WTC11 (cell line): ENCODE measurements around the gene LHFPL2. TPM values are rescaled to one million over a fixed set of nuclear protein-coding genes. Genes with fewer than 3 reads are reported as not detected.
A peak's percentile ranks its signal among the peaks of the same experiment; 100 is the strongest.

Experiments used
- ATAC-seq: fragments of 200-7000 bp; cut with Tn5 transposase; 2 replicates; pipeline ENCODE4 v1.10.0; 2021; ENCODE audit warnings: mild to moderate bottlenecking, moderate library complexity
- CTCF ChIA-PET: fragments of 300-600 bp; sonication (Branson Sonifier 250); formaldehyde crosslinking; loops from one replicate; lab custom pipeline; 2021; ENCODE audit warnings: antibody characterized with exemption; lab: Charles Lee
- POLR2A ChIA-PET: fragments of 350-600 bp; sonication (Branson Sonifier 250); formaldehyde crosslinking; loops from one replicate; lab custom pipeline; 2021; ENCODE audit warnings: antibody characterized with exemption; lab: Charles Lee
- DNase-seq: peaks from one replicate; pipeline ENCODE4 v3.0.0; 2021; ENCODE audit warnings: low spot score
- H3K27ac Mint-ChIP-seq: 2 replicates; pipeline ENCODE4 v1.8.0; 2021; ENCODE audit warnings: mixed read lengths
- H3K27me3 Mint-ChIP-seq: 2 replicates; pipeline ENCODE4 v1.8.0; 2021; ENCODE audit warnings: low read depth, mild to moderate bottlenecking, moderate library complexity, mixed read lengths
- H3K36me3 Mint-ChIP-seq: 2 replicates; pipeline ENCODE4 v1.8.0; 2021; ENCODE audit warnings: mixed read lengths
- H3K4me1 Mint-ChIP-seq: 2 replicates; pipeline ENCODE4 v1.8.0; 2022; ENCODE audit warnings: mixed read lengths
- H3K4me3 Mint-ChIP-seq: 2 replicates; pipeline ENCODE4 v1.8.0; 2021; ENCODE audit warnings: mild to moderate bottlenecking, moderate library complexity, mixed read lengths
- H3K9me3 Mint-ChIP-seq: 2 replicates; pipeline ENCODE4 v1.8.0; 2021; ENCODE audit warnings: mixed read lengths
- AFF4 ChIP-seq: sonication (generic); formaldehyde crosslinking; IDR thresholded peaks from 2 replicates; pipeline ENCODE4 v1.8.1; 2023; ENCODE audit warnings: mild to moderate bottlenecking, missing genetic modification reagents, borderline replicate concordance
- CDX4 ChIP-seq: fragments of 250-450 bp; sonication (Bioruptor Pico); IDR thresholded peaks from 2 replicates; pipeline ENCODE4 v1.9.0; 2021; ENCODE audit warnings: moderate library complexity, mild to moderate bottlenecking, inconsistent platforms, borderline replicate concordance
- CREB1 ChIP-seq: sonication (generic); formaldehyde crosslinking; IDR thresholded peaks from 2 replicates; pipeline ENCODE4 v1.8.0; 2023; ENCODE audit warnings: mild to moderate bottlenecking, missing genetic modification reagents
- ETV6 ChIP-seq: sonication (generic); formaldehyde crosslinking; IDR thresholded peaks from 2 replicates; pipeline ENCODE4 v1.8.1; 2022; ENCODE audit warnings: mild to moderate bottlenecking, missing genetic modification reagents
- FOXK1 ChIP-seq: sonication (generic); formaldehyde crosslinking; IDR thresholded peaks from 2 replicates; pipeline ENCODE4 v1.8.0; 2022; ENCODE audit warnings: mild to moderate bottlenecking, moderate library complexity, missing genetic modification reagents
- JAZF1 ChIP-seq: fragments of 250-450 bp; sonication (Bioruptor Pico); IDR thresholded peaks from 2 replicates; pipeline ENCODE4 v1.9.0; 2021; ENCODE audit warnings: moderate library complexity, mild to moderate bottlenecking, inconsistent platforms
- MAX ChIP-seq: sonication (generic); formaldehyde crosslinking; IDR thresholded peaks from 2 replicates; pipeline ENCODE4 v1.8.0; 2022; ENCODE audit warnings: mild to moderate bottlenecking, missing genetic modification reagents
- NFATC4 ChIP-seq: fragments of 250-450 bp; sonication (Bioruptor Pico); IDR thresholded peaks from 2 replicates; pipeline ENCODE4 v1.9.0; 2021; ENCODE audit warnings: mild to moderate bottlenecking
- NR2C2 ChIP-seq: sonication (generic); formaldehyde crosslinking; IDR thresholded peaks from 2 replicates; pipeline ENCODE4 v1.8.0; 2022; ENCODE audit warnings: mild to moderate bottlenecking, missing genetic modification reagents
- OVOL2 ChIP-seq: fragments of 250-450 bp; sonication (Bioruptor Pico); IDR thresholded peaks from 2 replicates; pipeline ENCODE4 v1.9.0; 2021; ENCODE audit warnings: mild to moderate bottlenecking, borderline replicate concordance
- RORB ChIP-seq: fragments of 250-450 bp; sonication (Bioruptor Pico); IDR thresholded peaks from 2 replicates; pipeline ENCODE4 v1.9.0; 2021; ENCODE audit warnings: mild to moderate bottlenecking
- TCF7 ChIP-seq: sonication (generic); formaldehyde crosslinking; IDR thresholded peaks from 2 replicates; pipeline ENCODE4 v1.8.0; 2022; ENCODE audit warnings: mild to moderate bottlenecking, low read depth, missing genetic modification reagents, moderate library complexity
- TEAD1 ChIP-seq: sonication (generic); formaldehyde crosslinking; IDR thresholded peaks from 2 replicates; pipeline ENCODE4 v1.8.0; 2022; ENCODE audit warnings: mild to moderate bottlenecking, missing genetic modification reagents
- ZNF121 ChIP-seq: sonication (generic); formaldehyde crosslinking; IDR thresholded peaks from 2 replicates; pipeline ENCODE4 v1.8.0; 2023; ENCODE audit warnings: missing genetic modification reagents
- ZNF232 ChIP-seq: sonication (generic); formaldehyde crosslinking; IDR thresholded peaks from 2 replicates; pipeline ENCODE4 v1.8.0; 2022; ENCODE audit warnings: mild to moderate bottlenecking, missing genetic modification reagents
- ZNF263 ChIP-seq: sonication (generic); formaldehyde crosslinking; IDR thresholded peaks from 2 replicates; pipeline ENCODE4 v1.8.1; 2022; ENCODE audit warnings: low read depth, mild to moderate bottlenecking, moderate library complexity, missing genetic modification reagents
- ZNF317 ChIP-seq: sonication (generic); formaldehyde crosslinking; IDR thresholded peaks from 2 replicates; pipeline ENCODE4 v1.8.1; 2023; ENCODE audit warnings: low read depth, mild to moderate bottlenecking, moderate library complexity, missing genetic modification reagents, borderline replicate concordance
- ZNF423 ChIP-seq: fragments of 250-450 bp; sonication (Bioruptor Pico); IDR thresholded peaks from 2 replicates; pipeline ENCODE4 v2.1.2; 2022; ENCODE audit warnings: mild to moderate bottlenecking, moderate library complexity
- ZNF671 ChIP-seq: fragments of 250-450 bp; sonication (Bioruptor Pico); IDR thresholded peaks from 2 replicates; pipeline ENCODE4 v1.8.0; 2021; ENCODE audit warnings: mild to moderate bottlenecking
- total RNA-seq: library from RNA; stranded (reverse); gene quantifications from 3 replicates; pipeline ENCODE4 v1.2.3, GENCODE V29; 2021
- TF ChIP-seq, protein P1 (sequence below): sonication (generic); formaldehyde crosslinking; IDR thresholded peaks from 2 replicates; pipeline ENCODE4 v1.8.0; 2023; ENCODE audit warnings: missing genetic modification reagents
- TF ChIP-seq, protein P2 (sequence below): fragments of 250-450 bp; sonication (Bioruptor Pico); IDR thresholded peaks from 2 replicates; pipeline ENCODE4 v2.1.2; 2022; ENCODE audit warnings: mild to moderate bottlenecking, moderate library complexity
- TF ChIP-seq, protein P3 (sequence below): sonication (generic); formaldehyde crosslinking; IDR thresholded peaks from 2 replicates; pipeline ENCODE4 v1.8.1; 2022; ENCODE audit warnings: mild to moderate bottlenecking, moderate library complexity, missing genetic modification reagents
- TF ChIP-seq, protein P4 (sequence below): fragments of 250-450 bp; sonication (Bioruptor Pico); IDR thresholded peaks from 2 replicates; pipeline ENCODE4 v1.9.0; 2021; ENCODE audit warnings: mild to moderate bottlenecking, borderline replicate concordance

LHFPL2 gene
- total RNA-seq, 1 experiment from 2014 or later, result 40.6 TPM

GRCh38 chr5:78537411-78537810 lies 111.2 kb downstream of the LHFPL2 start:
- no peak for ATAC-seq
- peaks cover 46% of the 10 kb centered on the region for H3K4me1 Mint-ChIP-seq
- no peaks in the 10 kb centered on the region for H3K36me3 Mint-ChIP-seq
- TF ChIP-seq MAX (CRISPR knock-in tag), result no peak
- no peak for TF ChIP-seq ZNF317
- no peak for TF ChIP-seq ZNF671 (CRISPR knock-in tag)
- TF ChIP-seq NFATC4, result no peak
- H3K4me3 Mint-ChIP-seq, result no peak overlapping the region
- H3K27ac Mint-ChIP-seq, result no peak overlapping the region
- no peaks in the 10 kb centered on the region for H3K27me3 Mint-ChIP-seq
- H3K9me3 Mint-ChIP-seq, result no peaks in the 10 kb centered on the region
- CTCF ChIA-PET, result interaction anchor here (0.9 to 1.6 kb wide), 8 partner anchors 25 to 484 kb away, joined by 3 to 6 read pairs (median 4); no protein-coding TSS in a partner anchor
- POLR2A ChIA-PET, result no interaction called here
- DNase-seq, result no peak

DNA sequence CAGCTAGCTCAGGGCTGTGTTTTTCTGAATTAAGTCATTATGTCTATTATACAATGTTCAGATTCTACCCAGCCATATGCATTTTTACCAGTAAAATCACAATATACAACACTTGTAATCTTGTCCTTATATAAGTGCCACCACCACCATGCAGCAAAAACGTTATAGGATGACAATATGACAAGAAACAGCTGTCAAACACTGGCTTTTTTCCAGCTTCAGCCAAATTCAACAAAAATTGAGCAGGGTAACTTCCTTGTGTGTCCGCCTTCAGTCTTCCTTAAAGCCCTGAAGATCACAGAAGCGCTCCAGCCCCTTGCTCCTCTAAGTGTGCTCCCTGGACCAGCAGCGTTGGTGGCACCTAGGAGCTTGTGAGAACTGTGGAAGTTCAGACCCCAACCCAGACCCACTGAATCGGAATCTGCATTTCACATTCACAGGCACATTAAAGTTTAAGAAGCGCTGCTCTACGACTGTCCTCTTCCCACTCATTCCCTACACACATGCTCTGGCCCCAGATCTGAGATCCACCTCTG lies 111.8 kb downstream of the LHFPL2 start:
- no peak for DNase-seq
- no peaks in the 10 kb centered on the region for H3K27me3 Mint-ChIP-seq
- TF ChIP-seq OVOL2, result no peak
- no peak for TF ChIP-seq ZNF423 (CRISPR knock-in tag)
- no peak for TF ChIP-seq FOXK1 (CRISPR knock-in tag)
- TF ChIP-seq RORB (CRISPR knock-in tag), result no peak
- no peak for TF ChIP-seq ZNF263
- TF ChIP-seq ZNF121 (CRISPR knock-in tag), result no peak
- TF ChIP-seq TCF7, result no peak
- no peak for TF ChIP-seq JAZF1
- no peak for TF ChIP-seq CDX4 (CRISPR knock-in tag)
- TF ChIP-seq, protein P1, sequence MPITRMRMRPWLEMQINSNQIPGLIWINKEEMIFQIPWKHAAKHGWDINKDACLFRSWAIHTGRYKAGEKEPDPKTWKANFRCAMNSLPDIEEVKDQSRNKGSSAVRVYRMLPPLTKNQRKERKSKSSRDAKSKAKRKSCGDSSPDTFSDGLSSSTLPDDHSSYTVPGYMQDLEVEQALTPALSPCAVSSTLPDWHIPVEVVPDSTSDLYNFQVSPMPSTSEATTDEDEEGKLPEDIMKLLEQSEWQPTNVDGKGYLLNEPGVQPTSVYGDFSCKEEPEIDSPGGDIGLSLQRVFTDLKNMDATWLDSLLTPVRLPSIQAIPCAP (CRISPR knock-in tag), result no peak
- TF ChIP-seq, protein P2, sequence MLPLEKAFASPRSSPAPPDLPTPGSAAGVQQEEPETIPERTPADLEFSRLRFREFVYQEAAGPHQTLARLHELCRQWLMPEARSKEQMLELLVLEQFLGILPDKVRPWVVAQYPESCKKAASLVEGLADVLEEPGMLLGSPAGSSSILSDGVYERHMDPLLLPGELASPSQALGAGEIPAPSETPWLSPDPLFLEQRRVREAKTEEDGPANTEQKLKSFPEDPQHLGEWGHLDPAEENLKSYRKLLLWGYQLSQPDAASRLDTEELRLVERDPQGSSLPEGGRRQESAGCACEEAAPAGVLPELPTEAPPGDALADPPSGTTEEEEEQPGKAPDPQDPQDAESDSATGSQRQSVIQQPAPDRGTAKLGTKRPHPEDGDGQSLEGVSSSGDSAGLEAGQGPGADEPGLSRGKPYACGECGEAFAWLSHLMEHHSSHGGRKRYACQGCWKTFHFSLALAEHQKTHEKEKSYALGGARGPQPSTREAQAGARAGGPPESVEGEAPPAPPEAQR (CRISPR knock-in tag), result no peak
- CTCF ChIA-PET, result interaction anchor here (0.6 to 1.6 kb wide), 6 partner anchors 10 to 485 kb away, joined by 3 to 4 read pairs (median 3); no protein-coding TSS in a partner anchor
- no peak overlapping the region for H3K27ac Mint-ChIP-seq
- no peaks in the 10 kb centered on the region for H3K9me3 Mint-ChIP-seq
- H3K36me3 Mint-ChIP-seq, result no peaks in the 10 kb centered on the region
- no peak overlapping the region for H3K4me3 Mint-ChIP-seq
- POLR2A ChIA-PET, result no interaction called here
- H3K4me1 Mint-ChIP-seq, result peaks cover 42% of the 10 kb centered on the region
- ATAC-seq, result no peak

- Mint-ChIP-seq H3K27ac (peak overlapping the region; percentile 93; the same call in 1 of the 2 replicates), H3K4me1 (peaks cover 31% of the 10 kb centered on the region), H3K9me3 (no peaks in the 10 kb centered on the region), H3K36me3 (no peaks in the 10 kb centered on the region), H3K27me3 (no peaks in the 10 kb centered on the region), H3K4me3 (no peak overlapping the region)
- DNase-seq, result no peak
- ChIA-PET POLR2A (no interaction called here), CTCF (interaction anchor here (2.6 to 3.5 kb wide), 2 partner anchors 8 to 214 kb away, joined by 21 to 24 read pairs; no protein-coding TSS in a partner anchor)
- no peak for ATAC-seq
- TF ChIP-seq TEAD1 (no peak), NR2C2 (no peak), ZNF423 (CRISPR knock-in tag) (no peak), ETV6 (CRISPR knock-in tag) (no peak), ZNF232 (no peak), CREB1 (CRISPR knock-in tag) (no peak), AFF4 (no peak)
- TF ChIP-seq, protein P3, sequence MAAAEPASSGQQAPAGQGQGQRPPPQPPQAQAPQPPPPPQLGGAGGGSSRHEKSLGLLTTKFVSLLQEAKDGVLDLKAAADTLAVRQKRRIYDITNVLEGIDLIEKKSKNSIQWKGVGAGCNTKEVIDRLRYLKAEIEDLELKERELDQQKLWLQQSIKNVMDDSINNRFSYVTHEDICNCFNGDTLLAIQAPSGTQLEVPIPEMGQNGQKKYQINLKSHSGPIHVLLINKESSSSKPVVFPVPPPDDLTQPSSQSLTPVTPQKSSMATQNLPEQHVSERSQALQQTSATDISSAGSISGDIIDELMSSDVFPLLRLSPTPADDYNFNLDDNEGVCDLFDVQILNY, result no peak
- TF ChIP-seq, protein P4, sequence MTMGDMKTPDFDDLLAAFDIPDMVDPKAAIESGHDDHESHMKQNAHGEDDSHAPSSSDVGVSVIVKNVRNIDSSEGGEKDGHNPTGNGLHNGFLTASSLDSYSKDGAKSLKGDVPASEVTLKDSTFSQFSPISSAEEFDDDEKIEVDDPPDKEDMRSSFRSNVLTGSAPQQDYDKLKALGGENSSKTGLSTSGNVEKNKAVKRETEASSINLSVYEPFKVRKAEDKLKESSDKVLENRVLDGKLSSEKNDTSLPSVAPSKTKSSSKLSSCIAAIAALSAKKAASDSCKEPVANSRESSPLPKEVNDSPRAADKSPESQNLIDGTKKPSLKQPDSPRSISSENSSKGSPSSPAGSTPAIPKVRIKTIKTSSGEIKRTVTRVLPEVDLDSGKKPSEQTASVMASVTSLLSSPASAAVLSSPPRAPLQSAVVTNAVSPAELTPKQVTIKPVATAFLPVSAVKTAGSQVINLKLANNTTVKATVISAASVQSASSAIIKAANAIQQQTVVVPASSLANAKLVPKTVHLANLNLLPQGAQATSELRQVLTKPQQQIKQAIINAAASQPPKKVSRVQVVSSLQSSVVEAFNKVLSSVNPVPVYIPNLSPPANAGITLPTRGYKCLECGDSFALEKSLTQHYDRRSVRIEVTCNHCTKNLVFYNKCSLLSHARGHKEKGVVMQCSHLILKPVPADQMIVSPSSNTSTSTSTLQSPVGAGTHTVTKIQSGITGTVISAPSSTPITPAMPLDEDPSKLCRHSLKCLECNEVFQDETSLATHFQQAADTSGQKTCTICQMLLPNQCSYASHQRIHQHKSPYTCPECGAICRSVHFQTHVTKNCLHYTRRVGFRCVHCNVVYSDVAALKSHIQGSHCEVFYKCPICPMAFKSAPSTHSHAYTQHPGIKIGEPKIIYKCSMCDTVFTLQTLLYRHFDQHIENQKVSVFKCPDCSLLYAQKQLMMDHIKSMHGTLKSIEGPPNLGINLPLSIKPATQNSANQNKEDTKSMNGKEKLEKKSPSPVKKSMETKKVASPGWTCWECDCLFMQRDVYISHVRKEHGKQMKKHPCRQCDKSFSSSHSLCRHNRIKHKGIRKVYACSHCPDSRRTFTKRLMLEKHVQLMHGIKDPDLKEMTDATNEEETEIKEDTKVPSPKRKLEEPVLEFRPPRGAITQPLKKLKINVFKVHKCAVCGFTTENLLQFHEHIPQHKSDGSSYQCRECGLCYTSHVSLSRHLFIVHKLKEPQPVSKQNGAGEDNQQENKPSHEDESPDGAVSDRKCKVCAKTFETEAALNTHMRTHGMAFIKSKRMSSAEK (CRISPR knock-in tag), result no peak
These were observed 113.7 kb downstream of the LHFPL2 start for GRCh38 chr5:78534905-78535200.
